Activated naive CD4-positive, alpha-beta T cell (primary cell): Measurements from ENCODE around the gene MCM3AP.

ENCODE experiments used
- DNase-seq, 4 experiments: peaks; one replicate each; lab custom pipeline; 2025; lab: John Stamatoyannopoulos, UW

Gene MCM3AP

GRCh38 chr21:46218906-46219590 lies 66.4 kb downstream of the MCM3AP start:
- DNase-seq = no peak

DNA sequence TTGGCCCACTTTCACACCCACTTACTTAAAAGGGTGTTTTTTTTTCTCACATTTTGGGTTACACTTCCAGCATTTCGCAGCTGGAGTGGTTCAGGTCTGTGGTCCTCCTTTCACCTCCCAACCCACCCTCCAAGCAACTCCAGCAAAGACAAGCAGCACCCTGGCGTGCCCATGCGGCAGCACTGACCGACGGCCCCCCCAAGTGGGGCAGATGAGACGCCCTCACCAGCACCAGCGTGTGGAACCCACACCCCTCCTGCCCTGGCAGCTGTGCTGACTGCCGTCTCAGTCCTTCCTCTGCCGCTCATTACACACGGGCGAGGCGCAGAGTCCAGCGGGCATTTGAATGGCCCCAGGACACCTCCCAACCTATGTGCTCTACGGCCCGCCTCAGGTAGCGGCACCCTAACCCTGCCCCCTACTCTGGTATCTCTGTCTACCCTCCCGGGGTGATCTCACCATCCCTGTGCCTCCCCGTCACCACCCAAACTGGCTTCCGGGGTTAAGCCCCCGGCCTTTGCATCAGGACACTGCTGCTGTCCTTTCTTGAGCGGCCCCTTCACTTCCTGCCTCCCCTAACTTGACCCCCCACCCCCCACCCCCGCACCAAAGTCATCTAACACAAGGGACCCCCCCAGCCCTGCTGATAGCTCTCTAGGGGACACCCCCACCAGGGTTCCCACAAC lies 67.8 kb downstream of the MCM3AP start:
- no peak for DNase-seq

DNA sequence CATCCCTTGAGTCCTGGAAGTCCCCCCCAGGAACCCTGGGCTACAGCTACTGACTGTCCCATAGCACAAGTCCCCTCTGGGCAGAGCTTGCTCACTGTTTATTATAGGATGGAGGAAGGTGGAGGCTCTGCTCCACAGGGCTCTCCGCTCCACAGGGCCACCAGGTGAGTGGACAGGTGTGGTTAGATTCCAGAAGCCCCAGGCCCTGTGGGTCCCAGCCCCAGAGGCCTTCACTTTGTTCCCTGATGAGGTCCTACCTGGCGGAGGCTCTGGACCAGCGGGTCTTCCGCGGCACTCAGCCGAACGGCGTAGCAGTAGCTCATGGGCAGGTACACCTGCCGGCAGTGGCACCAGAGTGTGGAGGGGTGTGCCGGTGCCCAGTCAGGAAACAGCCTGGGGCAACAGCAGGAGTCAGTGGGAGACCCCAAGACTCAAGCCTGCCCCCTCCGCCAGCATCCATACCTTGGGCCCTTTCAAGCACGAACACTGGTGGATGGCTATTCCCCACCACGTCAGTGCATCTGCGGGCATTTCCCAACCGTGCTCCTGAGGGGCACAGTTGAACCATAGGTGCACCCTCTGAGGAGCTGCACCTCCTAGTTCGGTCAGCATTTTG lies 69.2 kb downstream of the MCM3AP start:
- no peak for DNase-seq

GRCh38 chr21:46215436-46216131 lies 69.8 kb downstream of the MCM3AP start:
- no peak for DNase-seq

DNA sequence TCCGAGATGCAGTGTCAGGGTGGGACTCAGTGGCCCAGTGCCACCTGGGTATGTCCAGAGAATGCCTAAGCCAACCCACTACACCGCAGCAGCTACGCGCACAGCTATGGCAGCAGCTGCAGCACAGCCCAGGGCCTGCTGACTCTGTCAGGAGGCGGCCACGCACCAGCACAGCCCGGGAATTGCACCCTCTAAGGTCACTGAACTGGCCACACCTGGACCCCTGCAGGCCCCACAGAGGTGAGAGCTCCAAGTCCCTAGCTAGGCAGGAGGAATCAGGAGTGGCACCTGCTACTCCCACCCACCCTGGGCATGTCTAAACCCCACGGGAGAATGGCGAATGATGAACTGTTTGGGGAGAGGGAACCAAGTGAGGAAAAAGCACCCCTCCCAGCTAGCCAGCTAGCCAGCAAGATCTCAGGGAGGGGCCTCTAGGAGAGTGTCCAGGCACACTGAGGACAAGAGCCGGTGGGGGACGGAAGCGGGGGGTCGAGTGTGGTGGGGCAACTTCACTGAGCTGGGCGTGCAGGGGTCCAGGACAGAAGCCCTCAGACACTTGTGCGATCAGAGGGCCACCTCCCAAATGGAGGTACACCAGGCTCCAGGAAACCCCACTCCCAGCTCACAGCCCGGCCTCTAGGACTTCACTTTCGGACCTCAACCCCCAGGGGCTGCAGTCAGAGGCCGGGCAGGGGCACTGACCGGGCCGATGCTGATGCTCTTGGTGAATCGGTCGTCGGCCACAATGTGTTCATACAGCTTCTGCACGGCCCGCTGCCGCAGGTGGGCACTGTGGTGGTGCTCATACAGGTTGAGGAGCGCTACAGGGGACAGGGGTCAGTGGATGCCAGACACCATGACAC lies 70.7 kb downstream of the MCM3AP start:
- no peak for DNase-seq

DNA sequence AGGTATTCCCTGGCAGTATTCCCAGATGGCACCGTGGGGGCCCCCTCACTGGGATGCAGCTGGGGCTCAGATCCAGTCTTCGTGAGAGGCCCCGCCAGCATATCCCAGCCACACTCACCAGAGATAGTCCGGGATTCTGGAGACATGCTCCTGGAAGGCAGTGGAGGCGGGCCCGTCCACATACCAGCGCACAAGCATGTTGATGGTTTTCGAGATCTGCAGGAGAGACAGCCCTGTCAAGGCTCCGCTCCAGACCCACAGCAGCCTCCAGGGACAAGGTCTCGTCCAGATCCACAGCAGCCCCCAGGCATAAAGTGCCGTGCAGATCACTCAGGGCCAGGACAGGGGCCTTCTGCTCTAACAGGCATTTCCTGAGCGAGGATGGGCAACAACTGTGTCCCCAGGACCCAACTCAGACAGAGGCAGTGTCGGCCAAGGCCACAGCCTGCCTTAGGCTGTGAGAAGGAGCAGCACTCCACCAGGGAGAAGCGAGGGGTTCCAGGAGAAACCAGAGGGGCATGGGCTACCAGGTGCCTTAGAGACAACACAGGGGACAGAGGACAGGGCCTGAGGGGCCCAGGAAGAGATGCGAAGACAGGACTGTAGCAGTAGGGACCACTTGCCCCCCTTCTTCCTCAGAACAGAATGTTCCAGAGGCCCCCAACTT lies 71.7 kb downstream of the MCM3AP start:
- DNase-seq = no peak

- DNase-seq = no peak
These were observed 72.5 kb downstream of the MCM3AP start for GRCh38 chr21:46212721-46213484.

- DNase-seq = no peak
These were observed 73.4 kb downstream of the MCM3AP start for GRCh38 chr21:46211786-46212720.

DNA sequence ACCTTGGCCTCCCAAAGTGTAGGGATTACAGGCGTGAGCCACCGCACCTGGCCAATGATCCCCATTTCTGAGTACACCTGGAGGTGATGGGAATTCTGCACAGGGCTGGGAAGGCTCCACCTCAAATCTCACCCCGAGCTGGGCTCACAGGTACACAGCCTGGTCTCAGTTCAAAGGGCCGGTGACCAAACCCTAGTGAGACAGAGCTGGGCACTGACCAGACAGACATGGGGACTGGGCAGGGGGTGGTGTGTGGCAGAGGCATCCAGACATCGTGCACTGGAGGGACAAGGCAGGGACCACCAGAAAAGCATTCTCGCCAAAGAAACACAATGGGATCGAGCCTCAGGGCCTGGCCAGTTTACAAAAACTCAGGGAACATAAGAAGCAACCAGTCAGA lies 74.0 kb downstream of the MCM3AP start:
- DNase-seq = no peak

GRCh38 chr21:46210378-46211136 lies 74.9 kb downstream of the MCM3AP start:
- DNase-seq = no peak

GRCh38 chr21:46208761-46209721 lies 76.4 kb downstream of the MCM3AP start:
- DNase-seq = no peak

DNA sequence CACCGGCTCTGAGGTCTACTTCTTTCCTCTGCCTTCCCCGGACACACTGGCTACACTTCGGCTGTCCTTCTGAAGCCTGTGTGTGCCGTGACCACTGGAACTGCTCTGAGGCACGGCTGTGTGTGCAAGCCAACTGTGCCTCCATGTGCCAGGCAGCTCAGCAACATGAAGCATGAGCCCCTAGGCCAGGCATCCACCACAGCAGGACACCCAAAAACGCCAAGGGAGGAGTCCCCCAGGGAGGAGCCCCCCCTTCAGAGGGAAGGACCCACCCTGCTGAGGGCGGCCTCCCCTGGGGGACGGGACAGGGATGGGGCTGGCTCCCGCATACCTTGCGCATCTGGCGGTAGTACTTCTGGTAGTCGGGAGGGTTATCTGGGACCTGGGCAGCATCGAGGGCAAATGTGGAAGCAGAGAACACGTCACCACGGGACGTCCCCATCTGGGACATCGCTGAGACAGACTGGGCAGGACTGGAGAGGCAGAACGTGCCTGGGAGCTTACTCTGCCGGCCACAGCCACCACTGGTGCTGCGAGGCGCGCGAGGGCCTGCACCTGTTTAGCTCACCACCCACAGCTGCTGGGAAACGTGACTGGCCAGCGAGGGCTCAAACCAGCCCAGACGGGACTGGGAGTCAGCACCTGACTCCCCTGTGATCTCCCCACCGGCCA lies 77.4 kb downstream of the MCM3AP start:
- no peak for DNase-seq

GRCh38 chr21:46207006-46207919 lies 78.1 kb downstream of the MCM3AP start:
- DNase-seq = no peak

DNA sequence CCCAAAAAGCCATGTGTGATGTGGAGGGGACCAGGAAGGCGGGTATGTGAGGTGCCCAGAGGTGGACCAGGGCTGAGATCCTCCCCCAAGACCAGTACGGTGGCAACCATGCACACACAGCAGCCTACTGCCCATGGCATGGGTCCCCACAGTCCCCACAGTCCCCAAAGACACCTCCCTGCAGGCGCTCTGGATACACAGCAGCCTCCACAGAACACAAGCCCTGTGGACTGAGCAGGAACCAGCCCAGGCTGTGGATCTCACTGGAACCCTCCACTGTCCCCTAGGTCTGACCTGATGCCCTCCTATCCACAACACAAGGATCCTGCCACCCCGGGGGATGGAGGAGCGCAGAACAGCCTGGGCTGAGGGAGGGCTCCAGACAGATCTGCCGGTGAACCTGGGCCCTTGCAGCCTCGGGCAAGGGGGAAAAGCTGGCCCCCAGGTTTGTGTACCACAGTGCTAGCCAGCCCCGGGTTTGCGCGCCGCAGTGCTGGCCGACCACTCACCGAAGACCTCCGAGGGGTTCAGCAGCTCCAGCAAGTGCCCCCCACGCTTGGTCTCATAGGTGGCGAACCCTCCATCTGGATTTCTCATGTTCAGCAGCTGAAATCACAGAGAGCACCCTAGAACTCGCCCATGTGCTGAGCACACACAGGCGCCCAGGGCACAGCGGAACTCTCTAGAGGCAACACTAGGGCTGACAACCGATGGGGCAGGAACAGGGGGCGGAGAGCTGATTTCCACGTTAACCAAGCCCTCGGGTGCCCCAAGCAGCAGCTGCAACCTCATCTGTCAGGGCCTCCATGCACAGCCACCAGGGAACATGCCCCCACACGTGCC lies 79.0 kb downstream of the MCM3AP start:
- DNase-seq = no peak

- DNase-seq = no peak
These were observed 79.6 kb downstream of the MCM3AP start for GRCh38 chr21:46205766-46206162.
